CD4-positive, alpha-beta T cell treated with Interferon alpha-2 for 1 hour (primary cell): ENCODE measurements around the gene PGRMC2.
"Not testable (repeated sequence)": the region's sequence is repeated elsewhere in the genome, so short reads cannot be mapped to it uniquely, and the experiment has no call there.

Source experiments
- DNase-seq, 2 donors: peaks; one replicate each; pipeline ENCODE4 v3.0.0-alpha.2; 2020 to 2022

PGRMC2 gene

GRCh38 chr4:128265550-128265949 is 22.1 kb downstream of the PGRMC2 start:
- not testable (repeated sequence) for DNase-seq

DNA sequence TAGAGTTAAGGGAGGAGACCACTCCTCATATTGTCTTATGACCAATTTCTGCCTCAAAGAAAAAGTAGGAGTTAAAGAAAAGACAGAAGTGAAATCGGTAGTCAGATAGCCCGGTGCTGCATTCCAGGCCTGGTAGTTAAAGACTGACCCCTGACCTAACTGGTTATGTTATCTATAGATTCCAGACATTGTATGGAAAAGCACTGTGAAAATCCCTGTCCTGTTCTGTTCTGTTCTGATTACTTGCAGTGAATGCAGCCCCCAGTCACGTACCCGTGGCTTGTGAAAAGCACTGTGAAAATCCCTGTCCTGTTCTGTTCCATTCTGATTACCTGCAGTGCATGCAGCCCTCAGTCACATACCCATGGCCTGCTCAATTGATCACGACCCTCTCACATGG is 27.7 kb downstream of the PGRMC2 start:
- not testable (repeated sequence) for DNase-seq

GRCh38 chr4:128258166-128258565 is 29.4 kb downstream of the PGRMC2 start:
- DNase-seq: not testable (repeated sequence)

GRCh38 chr4:128256539-128256938 is 31.1 kb downstream of the PGRMC2 start:
- DNase-seq: no peak

GRCh38 chr4:128255906-128256305 is 31.7 kb downstream of the PGRMC2 start:
- no peak for DNase-seq

DNA sequence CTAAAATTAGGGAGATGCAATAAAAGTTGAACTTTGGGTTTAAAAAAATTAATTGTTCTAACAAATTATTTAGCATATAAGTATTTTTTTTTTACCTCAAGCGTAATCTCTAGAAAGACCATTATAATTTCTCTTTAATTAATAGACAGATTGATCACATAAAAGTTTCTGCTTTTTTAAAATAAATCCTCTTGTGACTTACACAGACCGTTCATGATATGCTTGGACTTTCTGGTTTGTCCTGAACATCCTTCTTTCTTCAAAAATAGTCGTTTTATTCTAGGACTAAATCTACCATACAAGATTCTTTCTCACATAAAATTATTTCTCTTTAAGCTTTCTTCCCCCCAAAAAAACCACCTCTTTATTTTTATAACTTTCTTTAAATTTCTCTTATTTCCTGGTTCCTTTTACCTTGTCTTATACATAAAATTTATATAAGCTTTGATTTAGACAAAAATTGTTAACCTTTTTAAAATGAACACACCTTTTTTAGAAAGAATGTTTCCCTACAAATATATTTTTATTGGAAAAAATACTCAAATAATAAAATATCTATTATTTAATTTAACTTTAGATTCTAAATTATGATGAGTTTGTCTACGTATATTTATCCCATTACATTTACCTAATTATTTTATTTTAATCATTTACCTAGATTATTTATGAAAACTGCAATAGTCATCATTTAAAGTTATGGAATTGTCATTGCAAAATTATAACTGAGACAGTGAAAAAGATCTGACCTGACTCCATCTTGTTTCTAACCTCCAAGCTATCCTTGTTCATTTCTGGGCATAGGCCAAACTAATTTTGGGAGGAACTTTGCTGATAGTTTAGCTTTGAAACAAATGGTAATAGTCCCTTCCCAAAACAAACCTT is 37.6 kb downstream of the PGRMC2 start:
- DNase-seq: no peak

DNA sequence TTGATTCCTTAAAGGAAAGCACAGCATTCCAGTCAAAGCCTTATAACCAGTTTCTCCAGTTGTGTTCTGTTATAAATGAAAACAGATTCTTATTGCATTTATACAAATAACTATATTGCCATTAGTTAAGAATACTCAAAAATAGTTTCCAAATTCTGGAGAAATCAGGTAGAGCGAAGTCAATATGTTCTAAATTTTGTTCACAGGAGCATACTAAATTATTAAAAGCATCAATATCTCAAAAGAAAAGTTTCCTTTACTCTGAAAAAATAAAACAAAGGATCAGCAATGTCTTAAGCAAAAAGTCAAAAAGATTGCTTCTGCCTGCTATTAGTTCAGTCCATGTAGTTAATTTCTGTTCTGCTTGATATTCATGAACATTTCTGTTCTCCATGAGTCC is 39.7 kb downstream of the PGRMC2 start:
- no peak for DNase-seq

DNA sequence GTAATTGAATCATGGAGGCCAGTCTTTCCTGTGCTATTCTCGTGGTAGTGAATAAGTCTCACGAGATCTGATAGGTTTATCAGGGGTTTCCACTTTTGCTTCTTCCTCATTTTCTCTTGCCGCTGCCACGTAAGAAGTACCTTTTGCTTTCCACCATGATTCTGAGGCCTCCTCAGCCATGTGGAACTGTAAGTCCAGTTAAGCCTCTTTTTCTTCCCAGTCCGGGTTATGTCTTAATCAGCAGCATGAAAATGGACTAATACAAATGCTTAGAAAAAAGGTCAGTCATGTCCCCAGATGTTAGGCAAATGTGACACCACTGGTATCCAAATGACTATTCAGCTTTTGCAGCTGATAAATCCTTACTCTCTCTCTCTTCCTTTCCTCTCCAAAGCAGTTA is 42.2 kb downstream of the PGRMC2 start:
- not testable (repeated sequence) for DNase-seq

DNA sequence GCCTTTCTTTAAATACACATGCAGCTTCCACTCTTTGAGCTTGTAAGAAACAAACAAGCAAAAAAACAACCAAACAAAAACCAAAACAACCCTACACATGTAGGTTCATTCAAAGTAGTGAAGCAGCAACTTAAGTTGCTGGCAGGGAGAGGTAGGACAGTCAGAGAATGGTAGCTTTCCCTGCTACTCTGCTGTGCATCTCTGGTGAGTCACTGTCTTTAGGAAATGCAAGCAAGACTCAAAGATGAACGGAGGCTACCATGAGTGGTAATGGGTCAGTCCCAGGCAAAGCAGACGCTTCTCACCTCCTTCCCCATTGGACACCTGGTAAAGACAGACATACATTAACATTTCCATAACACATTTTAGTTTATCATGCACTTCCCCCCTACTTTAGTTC is 43.2 kb downstream of the PGRMC2 start:
- no peak for DNase-seq

- no peak for DNase-seq
Measured at GRCh38 chr4:128242601-128243000, 45.0 kb downstream of the PGRMC2 start.

GRCh38 chr4:128241981-128242380 is 45.6 kb downstream of the PGRMC2 start:
- DNase-seq: no peak

- DNase-seq: no peak
Measured at GRCh38 chr4:128241425-128241913, 46.1 kb downstream of the PGRMC2 start.

DNA sequence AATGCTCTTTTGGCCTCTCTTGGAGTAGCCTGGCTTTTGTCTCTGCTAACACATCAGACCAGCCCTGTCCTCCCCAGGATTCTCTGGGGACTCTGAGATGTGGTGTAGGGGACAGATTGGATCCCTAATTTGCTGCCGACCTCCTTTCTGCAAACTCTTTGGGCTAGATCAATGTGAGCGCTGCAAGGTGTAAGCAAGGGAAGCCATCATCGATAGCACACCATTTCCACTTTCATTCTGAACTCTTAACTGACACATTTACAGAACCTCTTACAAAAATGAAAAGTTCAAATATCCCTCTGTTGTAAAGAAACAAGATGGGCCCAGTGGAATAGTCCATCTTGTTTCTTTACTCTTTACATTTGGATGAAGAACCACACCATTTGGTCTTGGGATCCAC is 46.6 kb downstream of the PGRMC2 start:
- DNase-seq: no peak

DNA sequence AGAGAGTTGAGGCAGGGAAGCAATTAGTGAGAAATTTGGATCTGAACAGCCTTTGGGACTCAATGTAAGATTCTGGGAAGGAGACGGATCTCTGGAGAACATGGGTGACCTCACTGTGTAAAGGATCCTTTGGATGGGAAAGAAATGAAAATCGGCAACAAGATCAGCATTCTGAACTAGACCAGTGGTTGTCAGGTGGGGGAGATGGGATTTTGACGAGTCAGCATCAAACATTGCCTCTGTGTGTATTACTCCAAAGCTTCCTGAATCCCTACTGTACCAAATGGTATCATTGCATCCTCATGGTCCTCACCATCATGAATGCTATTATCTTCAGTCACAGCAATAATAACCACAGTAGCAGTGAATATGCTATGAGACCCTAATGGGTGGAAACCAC is 52.8 kb downstream of the PGRMC2 start:
- no peak for DNase-seq

GRCh38 chr4:128232719-128233118 is 54.9 kb downstream of the PGRMC2 start:
- DNase-seq: no peak

DNA sequence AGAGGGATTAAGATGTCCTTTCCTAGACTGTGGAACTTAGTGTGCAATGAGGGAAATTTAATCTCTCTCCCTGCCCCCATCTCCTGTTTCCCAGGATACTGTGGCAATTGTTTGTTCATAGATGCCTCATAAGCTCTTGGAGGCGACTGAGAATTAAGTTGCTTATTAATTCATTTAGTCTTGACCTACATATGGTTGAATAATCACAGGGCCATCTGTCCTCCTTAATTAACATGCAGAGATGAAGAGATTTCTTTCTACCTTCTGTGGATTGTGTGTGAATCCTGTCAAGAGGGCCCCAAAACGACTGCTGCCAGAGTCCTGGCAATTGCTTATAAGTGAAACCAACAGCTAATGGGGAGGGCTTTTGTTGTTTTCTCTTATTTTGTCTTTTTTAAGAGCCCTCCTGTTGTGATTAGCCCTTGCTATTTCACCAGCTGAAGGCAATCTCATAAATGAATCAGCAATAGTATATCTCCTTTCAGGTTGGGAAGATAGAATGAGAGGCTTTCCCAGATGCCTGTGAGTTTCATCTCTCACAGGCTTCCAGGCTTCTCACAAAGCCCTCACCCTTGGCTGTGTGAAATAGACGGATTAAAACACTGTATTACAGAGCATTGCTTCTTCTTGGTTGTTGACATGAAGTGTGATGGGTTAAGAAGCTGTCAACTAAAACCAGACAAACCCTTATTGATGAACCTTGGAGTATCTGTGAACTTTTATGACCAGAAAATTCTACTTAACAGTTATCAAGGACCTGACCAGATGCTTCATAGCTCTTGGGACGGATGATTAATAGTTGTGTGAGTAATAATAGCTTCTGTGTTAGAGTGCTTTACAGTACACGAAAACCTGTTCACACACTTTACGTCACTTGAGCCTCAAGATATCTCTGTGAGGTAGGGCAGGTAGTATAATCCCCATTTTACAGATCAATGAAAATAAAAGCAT is 58.5 kb downstream of the PGRMC2 start:
- no peak for DNase-seq

GRCh38 chr4:128227991-128228571 is 59.5 kb downstream of the PGRMC2 start:
- DNase-seq: no peak

DNA sequence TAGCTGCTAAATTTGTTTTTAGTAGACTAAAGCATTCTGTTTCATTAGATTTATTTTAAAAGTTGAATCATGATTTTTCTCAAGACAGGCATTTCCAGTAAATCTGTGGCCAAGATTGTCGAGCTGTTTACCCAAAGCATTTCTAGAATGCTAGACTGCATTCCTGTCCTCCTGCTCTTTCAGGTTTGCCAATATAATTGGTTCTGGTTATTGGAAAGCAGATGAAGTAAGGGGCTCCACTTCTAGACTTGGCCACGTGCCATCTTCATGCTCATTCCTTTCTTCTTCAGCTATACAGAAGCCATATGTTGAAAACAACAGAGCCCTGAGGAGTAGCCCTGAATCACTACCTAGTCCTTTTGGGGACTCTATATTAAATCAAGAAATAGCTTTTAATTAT is 62.5 kb downstream of the PGRMC2 start:
- DNase-seq: no peak

DNA sequence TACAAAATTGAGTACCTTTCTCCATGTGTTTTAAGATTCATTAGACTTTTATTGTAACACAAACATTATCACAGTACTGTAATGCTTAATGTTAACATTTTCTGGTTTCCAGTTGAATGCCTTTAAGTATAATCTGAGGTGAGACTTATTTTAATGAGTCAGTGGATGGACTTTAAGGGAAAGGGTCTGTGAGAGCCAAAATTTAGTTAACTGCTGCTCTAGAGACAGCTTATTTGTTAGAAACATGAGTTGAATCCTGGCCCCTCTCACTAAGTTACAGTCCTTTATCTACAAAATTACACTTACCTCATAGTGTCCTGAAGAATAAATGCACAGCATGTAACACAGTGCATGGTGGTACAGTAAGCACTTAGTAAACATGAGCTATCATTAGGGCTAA is 66.0 kb downstream of the PGRMC2 start:
- no peak for DNase-seq

DNA sequence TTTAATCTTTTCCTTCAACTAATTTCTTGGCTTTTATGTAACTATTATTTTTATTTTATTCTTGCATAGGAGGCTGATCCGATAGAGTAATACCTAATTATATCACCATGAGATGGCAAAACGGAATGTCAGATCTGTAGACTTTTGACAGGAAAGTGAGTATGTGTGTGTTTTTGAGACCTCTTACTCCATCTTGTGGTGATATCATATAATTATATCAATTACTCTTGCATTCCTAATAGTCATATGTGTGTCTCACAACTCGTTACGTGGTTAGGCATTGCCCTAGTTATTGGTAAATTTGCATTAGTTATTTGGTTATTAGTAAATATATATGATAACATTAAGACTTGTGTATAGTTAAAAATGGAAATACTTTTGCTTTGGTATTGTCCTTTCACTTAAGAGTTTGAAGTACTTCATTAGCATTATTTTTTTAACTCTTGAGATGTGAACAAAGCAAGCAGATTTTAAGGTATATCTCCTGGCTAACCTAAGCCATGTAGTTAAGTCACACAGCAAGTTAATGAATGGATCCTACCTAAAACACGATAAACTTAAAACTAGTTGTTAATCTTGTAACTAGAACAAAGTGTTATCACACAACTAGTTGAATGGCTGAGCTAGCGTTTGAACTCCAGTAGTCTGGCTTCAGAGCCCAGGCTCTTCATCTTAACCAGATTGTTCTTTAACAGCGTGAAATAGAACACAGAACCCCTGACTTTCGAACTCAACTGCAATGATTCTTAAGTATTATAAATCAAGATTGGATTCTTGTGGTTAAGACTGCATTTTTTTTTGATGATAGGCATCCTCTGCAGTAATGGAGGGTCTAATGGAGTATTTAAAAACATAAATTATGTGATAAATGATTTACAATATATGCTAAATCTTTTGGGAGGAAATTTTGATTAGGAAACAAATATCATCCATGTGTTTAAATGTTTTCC is 67.1 kb downstream of the PGRMC2 start:
- DNase-seq: peak in 1 of 2 donors; percentile 21
